Measurements from ENCODE around the gene ELK3. TPM values are rescaled to one million over a fixed set of nuclear protein-coding genes. Genes with fewer than 3 reads are reported as not detected.

ELK3 gene
- total and polyA plus RNA-seq, 7 donors = 3.7 to 13.9 (median 9.6) TPM

DNA sequence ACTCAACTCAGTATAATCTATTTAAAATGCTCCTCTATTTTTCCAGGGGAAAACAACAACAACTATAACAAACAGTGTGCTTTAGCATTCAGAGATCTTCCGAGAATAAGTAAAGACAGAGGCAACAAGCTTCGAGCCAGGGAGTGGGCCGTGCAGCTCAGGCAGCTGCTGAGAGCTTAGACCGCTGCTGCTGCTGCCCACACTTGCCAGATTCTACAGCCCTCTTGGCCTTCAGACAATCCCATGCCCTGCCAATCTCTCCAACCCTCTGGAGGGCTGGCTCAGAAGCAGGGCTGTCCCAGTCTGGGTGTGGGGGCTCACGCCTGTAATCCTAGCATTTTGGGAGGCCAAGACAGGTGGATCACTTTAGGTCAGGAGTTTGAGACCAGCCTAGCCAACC, 23.4 kb upstream of the ELK3 start:
- peaks cover 1% of the 10 kb centered on the region for H3K9me3 ChIP-seq
- DNase-seq = no peak
- no peak for ATAC-seq
- H3K27me3 ChIP-seq (ENCODE audit: insufficient read depth in 3 of 3, low read length in 2 of 3) = peaks cover 0 to 5% (median 0%) of the 10 kb centered on the region in 3 donors
- intact Hi-C loops (cut with DNase I) = no loop called here
- WGBS, 3 donors = 19 to 29% (median 25%) methylated on average over 5 of the region's 5 CpGs
- no peaks in the 10 kb centered on the region for H3K4me1 ChIP-seq
- H3K36me3 ChIP-seq (ENCODE audit: insufficient read depth in 1 of 2, low read depth in 1 of 2) = no peaks in the 10 kb centered on the region
- H3K27ac ChIP-seq = no peak overlapping the region
- H3K4me3 ChIP-seq = no peak overlapping the region
- TF ChIP-seq, protein P1, sequence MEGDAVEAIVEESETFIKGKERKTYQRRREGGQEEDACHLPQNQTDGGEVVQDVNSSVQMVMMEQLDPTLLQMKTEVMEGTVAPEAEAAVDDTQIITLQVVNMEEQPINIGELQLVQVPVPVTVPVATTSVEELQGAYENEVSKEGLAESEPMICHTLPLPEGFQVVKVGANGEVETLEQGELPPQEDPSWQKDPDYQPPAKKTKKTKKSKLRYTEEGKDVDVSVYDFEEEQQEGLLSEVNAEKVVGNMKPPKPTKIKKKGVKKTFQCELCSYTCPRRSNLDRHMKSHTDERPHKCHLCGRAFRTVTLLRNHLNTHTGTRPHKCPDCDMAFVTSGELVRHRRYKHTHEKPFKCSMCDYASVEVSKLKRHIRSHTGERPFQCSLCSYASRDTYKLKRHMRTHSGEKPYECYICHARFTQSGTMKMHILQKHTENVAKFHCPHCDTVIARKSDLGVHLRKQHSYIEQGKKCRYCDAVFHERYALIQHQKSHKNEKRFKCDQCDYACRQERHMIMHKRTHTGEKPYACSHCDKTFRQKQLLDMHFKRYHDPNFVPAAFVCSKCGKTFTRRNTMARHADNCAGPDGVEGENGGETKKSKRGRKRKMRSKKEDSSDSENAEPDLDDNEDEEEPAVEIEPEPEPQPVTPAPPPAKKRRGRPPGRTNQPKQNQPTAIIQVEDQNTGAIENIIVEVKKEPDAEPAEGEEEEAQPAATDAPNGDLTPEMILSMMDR (IDR thresholded peaks at IDR 0.05) = no peak

- Histone ChIP-seq H3K36me3 (ENCODE audit: insufficient read depth in 1 of 2, low read depth in 1 of 2) (no peaks in the 10 kb centered on the region), H3K27me3 (ENCODE audit: insufficient read depth in 3 of 3, low read length in 2 of 3) (peaks cover 0 to 5% (median 0%) of the 10 kb centered on the region in 3 donors), H3K4me1 (no peaks in the 10 kb centered on the region), H3K4me3 (no peak overlapping the region), H3K9me3 (peaks cover 3% of the 10 kb centered on the region), H3K27ac (no peak overlapping the region)
- TF ChIP-seq, protein P1 (IDR thresholded peaks at IDR 0.05) = no peak
- intact Hi-C loops (cut with DNase I) = no loop called here
- no peak for DNase-seq
- 54 to 74% (median 61%) methylated on average over 3 of the region's 3 CpGs for WGBS, 3 donors
- ATAC-seq = no peak
These were observed 22.3 kb upstream of the ELK3 start for GRCh38 chr12:96171905-96172304.

GRCh38 chr12:96172981-96173380, 21.2 kb upstream of the ELK3 start:
- ATAC-seq = no peak
- TF ChIP-seq, protein P1 (IDR thresholded peaks at IDR 0.05) = no peak
- Histone ChIP-seq H3K27ac (no peak overlapping the region), H3K9me3 (peaks cover 3% of the 10 kb centered on the region), H3K4me1 (no peaks in the 10 kb centered on the region), H3K4me3 (no peak overlapping the region), H3K36me3 (ENCODE audit: insufficient read depth in 1 of 2, low read depth in 1 of 2) (no peaks in the 10 kb centered on the region), H3K27me3 (ENCODE audit: insufficient read depth in 3 of 3, low read length in 2 of 3) (peaks cover 0 to 5% (median 0%) of the 10 kb centered on the region in 3 donors)
- no peak for DNase-seq
- 49 to 66% (median 51%) methylated on average over 4 of the region's 4 CpGs for WGBS, 3 donors
- intact Hi-C loops (cut with DNase I) = no loop called here

DNA sequence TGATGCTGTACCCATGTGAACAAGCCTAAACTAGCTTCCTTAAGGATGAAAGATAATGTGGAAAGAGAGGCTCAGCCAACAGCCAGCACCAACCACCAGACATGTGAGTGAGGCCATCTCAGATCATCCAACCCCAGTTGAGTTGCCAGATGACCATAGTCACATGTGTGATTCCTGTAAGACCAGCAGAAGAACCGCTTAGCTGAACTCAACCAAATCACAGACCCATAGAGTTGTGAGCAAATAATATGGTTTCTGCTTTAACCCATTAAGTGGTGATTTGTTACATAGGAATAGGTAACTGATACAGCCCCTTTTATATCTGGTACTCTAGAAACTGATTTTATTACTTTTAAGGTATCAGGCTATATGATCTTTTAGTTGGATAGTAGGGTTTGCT, 17.6 kb upstream of the ELK3 start:
- peaks cover 0 to 5% (median 0%) of the 10 kb centered on the region in 3 donors for H3K27me3 ChIP-seq (ENCODE audit: insufficient read depth in 3 of 3, low read length in 2 of 3)
- H3K36me3 ChIP-seq (ENCODE audit: insufficient read depth in 1 of 2, low read depth in 1 of 2) = no peaks in the 10 kb centered on the region
- peaks cover 3% of the 10 kb centered on the region for H3K9me3 ChIP-seq
- intact Hi-C loops (cut with DNase I) = no loop called here
- H3K27ac ChIP-seq = no peak overlapping the region
- no peaks in the 10 kb centered on the region for H3K4me1 ChIP-seq
- ATAC-seq = no peak
- TF ChIP-seq, protein P1 (IDR thresholded peaks at IDR 0.05) = no peak
- WGBS, 3 donors = 92 to 100% (median 100%) methylated on average over 1 of the region's 1 CpG
- no peak overlapping the region for H3K4me3 ChIP-seq
- no peak for DNase-seq

DNA sequence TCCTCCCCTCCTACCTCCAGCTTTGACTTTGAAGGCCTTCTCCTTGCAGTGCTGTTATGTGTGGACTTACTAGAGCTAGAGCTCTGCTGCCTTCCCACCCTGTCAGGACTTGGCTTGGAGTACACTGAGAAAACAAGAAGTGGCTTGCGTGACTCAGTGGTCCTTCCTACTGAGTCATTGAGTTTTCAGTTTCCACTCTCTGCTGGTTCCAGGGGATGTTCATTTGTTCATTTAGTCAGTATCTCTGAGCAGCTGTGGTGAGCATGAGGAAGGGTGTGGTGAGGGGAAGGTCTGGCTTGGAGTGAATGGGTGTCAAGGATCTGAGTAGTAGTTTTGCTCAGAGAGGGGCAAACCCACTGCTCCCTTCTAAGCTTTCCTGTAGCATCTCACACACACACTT, 17.2 kb upstream of the ELK3 start:
- DNase-seq (no peak), ATAC-seq (peak in 1 of 4 donors; percentile 40)
- 86 to 100% (median 89%) methylated on average over 1 of the region's 1 CpG for WGBS, 3 donors

More for the DNA sequence above, 17.2 kb upstream of the ELK3 start:
- intact Hi-C loops (cut with DNase I) = no loop called here
- Histone ChIP-seq H3K27me3 (ENCODE audit: insufficient read depth in 3 of 3, low read length in 2 of 3) (peaks cover 0 to 5% (median 0%) of the 10 kb centered on the region in 3 donors), H3K4me3 (no peak overlapping the region), H3K4me1 (no peaks in the 10 kb centered on the region), H3K36me3 (ENCODE audit: insufficient read depth in 1 of 2, low read depth in 1 of 2) (no peaks in the 10 kb centered on the region), H3K27ac (no peak overlapping the region), H3K9me3 (peaks cover 3% of the 10 kb centered on the region)
- TF ChIP-seq, protein P1 (IDR thresholded peaks at IDR 0.05) = no peak

All from psoas muscle (tissue), 8 donors.